NCI-H526 treated with DMSO at 0.1 percent for 48 hours (cell line): Measurements from ENCODE around the gene C16orf89.

ENCODE experiments used
- DNase-seq: peaks from one replicate; lab custom pipeline; 2025; lab: John Stamatoyannopoulos, UW

The C16orf89 gene

DNA sequence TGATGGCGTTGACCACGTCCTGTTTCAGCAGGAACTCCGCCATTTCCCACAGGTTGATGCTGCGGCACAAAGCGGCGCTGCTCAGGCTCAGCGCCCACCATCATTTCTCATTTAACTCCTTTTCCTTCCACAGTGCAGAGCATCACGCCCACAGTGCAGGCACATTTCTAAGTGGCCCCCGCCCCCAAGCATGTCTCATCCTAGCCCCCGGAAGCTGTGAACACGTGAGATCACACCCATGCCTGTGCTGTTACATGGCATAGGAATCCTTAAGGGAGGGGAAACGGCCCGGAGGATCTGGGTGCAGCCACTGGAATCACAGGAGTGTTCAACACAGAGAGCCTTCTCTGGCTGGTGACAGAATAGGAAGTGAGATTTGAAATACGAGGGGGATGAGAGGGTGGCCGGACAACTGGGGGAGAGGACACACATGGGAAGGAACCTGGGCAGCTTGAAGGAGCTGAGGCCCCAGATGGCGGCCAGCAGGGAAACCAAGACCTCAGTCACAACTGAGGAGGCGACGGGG, 36.7 kb downstream of the C16orf89 start:
- DNase-seq = no peak

DNA sequence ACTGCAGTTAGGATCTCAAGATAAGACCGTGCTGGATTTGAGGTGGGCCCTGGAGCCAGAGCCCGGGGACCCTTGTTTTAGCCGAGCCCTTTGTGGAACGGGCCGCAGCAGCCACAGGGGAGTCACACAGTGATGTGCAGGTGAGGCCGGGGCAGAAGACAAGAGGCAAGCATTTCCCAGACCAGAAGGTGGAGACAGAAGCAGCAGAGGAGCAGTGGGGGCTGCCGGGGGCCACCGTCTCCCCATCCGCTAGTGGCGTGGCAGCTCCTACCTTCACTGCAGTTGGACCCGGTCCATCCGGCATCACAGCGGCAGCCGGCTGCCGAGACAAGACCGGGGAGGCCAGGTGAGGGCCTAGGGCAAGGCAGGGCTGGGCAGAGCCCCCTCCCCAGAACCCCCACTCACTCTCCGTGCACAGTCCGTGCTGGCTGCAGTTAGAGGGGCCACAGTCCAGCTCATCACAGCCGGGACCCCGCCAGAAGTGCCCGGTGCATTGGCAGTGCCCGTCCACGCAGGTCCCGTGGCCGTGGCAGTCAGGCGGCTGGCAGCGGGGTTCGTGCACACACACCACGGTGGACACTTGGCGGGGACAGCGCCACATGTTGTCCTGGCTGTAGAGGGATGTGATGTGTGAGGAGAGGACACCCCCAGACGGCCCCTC, 38.1 kb downstream of the C16orf89 start:
- DNase-seq = no peak

DNA sequence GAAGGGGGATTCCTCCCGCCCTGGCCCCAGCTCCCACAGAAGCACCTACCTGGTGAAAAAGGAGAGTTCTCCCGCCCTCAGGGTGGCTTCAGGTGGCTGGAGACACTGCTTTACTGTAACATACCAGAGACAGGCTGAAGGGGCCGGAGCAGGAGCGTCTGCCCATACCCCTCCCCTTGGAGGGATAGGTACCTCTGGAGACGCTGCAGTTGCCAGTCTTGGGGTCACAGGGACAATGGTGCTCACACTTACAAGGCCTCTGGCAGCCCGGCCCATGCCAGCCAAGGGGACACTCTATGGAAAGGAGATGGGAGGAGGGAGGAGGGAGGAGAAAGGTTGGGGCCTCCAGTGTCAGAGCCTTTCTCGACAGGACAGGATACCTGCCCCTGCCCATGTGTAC, 38.7 kb downstream of the C16orf89 start:
- DNase-seq = no peak

DNA sequence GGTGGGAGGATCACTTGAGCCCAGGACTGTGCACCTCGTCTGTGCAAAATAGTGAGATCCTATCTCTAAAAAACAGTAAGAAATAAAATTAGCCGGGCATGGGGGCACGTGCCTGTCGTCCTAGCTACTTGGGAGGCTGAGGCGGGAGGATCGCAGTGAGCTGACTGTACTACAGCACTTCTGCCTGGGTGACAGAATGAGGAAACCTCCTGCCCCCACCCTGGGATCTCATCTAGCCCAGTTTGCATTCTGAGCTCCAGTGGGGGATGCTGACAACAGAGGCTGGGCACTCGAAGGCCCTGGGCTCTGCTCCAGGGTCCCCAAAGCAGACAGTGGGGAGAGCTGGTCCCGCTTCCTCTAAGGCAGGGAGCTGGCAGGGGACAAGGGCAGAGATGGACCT, 39.1 kb downstream of the C16orf89 start:
- no peak for DNase-seq

DNA sequence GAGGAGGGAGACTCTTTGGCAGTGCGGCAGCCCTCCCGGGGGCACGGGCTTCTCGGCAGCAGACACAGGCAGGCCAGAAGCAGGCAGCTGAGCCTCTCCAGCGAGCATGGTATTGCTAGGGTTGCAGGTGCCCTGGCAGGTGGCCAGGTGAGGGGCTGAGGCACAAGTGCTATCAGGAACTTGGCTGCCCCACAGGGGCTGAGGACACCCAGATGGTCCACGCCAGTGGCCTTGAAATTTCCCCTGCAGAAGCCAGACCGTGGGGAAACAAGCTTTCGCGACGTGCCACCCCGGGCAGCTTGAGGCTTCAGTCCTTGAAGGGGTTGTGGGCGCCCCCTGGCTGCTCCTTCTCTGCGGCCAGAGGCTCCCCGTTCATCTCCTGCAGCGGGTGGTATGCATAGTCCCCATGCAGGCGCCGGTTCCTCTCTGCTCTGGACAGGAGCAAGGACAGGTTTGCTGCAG, 40.6 kb downstream of the C16orf89 start:
- peak; percentile 30 for DNase-seq

DNA sequence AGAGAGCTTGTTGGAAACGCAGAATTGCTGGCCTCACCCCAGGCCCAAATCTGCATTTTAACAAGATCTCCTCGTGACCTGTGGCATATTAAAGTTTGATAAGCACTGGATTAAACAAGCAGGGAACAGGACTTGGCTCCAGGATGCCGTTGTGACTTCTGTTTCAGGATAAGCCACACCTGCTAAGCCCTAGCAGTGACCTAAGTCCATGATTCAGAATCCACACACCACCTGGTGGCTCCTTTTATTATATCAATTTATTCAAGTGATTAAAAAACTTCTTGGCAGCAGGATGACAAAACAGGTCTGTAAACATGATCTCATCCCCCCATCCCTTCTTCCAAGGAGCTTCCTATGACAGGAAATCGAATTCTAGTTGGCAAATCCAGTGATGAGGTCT, 41.1 kb downstream of the C16orf89 start:
- no peak for DNase-seq

DNA sequence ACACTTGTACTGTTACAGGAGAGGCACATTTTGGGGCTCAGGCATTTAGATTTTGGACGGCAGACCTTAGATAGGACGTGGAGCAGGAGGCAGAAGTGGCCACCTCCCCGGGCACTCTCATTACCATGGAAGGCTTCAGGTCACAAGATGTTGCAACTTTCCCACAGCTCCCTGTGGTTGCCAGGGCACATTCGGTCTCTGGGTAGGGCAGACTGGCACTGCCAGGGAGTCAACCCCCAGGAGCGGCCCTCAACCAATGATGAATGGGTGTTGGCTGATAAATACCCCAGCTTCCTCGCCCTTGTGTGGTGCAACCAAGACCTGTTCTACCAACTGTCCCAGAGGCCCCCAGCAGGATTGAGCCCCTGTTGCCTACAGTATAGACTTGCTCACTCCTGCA, 43.2 kb downstream of the C16orf89 start:
- DNase-seq = no peak

DNA sequence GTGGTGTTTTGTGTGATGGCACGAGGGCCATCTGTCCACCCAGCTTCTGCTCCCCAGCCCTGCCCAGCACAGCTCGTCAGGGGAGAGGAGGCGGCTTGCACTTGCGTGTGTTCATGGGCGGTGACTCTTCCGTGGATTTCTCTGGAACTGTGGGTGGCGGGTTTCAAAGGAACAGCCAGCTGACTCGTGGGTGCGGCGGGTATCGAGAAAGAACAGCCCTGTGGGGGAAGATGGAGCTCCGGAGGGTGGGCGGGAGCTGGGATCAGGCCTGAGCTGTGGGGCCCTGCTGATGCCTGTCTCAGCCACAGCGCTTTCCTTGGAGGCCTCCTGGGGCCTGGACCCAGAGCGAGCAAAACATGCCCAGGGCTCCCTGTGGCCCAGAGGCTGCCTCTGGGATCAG, 45.2 kb downstream of the C16orf89 start:
- no peak for DNase-seq

DNA sequence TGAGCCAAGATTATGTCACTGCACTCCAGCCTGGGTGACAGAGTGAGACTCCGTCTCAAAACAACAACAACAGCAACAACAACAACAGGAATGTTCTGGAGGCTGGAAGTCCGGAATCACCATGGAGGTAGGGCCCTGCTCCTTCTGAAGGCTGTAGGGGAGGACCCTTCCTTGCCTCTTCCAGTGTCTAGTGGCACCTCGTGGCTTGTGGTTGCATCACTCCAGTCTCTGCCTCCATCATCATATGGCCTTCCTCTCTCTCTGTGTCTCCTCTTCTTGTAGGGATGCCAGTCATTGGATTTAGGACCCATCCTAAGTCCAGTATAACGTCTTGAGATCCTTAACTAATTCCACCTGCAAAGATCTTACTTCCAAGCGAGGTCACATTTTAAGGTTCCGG, 46.0 kb downstream of the C16orf89 start:
- DNase-seq = no peak

DNA sequence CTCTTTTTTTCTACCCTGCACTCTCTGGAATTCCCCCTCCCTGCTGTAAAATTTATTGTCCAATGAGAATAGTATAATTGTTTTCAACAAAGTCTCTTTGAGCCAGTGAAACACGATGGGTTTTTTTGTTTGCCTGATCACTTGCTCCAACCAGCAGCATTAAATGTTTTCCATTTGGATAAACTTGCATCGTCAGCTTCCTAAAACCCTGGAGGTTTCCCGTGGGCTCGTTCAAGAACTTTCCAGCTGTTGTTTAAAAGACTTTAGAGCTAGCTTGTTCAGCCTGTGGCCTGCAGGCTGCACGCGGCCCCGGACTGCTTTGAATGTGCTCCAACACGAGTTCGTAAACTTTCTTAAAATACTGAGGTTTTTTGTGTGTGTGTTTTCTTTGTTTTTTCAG, 47.0 kb downstream of the C16orf89 start:
- no peak for DNase-seq

DNA sequence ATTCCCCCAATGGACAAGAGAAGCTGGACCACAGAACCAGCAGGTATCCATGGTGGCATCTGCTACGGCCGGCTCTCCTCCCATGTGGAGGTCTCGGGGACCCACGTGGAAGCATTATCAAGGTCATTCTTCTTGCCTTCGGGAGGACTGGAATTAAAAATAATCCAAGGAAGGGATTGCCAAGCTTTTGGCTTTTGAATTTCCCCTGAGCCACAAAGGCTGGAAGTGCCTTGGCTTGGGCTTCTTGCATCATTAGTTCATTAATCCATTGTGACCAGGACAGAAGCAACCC, 48.1 kb downstream of the C16orf89 start:
- no peak for DNase-seq

DNA sequence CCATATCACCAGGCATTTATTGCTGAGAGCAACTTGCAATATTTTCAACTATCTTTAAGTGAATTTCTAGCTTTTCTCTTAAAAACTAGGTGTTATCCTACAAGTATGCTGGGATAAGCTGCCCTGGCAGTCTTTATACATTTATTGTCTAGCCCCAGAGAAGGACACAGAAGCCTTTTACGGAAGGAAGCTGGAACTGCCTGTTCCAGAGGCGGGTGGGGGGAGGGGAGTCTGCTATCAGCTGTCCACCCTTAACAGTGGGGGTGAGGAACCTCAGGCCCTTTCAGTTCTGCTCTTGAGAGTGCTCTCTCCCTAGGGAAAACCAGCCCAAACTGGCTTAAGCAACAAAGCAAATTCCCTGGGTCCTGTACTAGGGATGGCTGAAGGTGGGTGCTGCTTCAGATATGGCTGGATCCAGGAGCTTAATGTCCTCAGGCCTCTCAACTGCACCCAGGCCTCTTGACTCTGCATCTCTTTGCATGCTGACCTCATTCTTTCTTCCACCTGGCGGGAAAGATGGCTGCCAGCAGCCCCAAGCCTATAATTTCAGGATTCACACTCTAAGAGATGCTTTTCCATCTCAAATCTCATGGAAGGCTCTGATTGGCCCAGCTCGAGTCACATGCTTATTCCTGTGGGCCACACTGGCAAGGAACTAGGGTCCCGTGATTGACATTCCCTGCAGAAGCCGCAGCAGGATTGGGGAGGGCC, 48.6 kb downstream of the C16orf89 start:
- no peak for DNase-seq

DNA sequence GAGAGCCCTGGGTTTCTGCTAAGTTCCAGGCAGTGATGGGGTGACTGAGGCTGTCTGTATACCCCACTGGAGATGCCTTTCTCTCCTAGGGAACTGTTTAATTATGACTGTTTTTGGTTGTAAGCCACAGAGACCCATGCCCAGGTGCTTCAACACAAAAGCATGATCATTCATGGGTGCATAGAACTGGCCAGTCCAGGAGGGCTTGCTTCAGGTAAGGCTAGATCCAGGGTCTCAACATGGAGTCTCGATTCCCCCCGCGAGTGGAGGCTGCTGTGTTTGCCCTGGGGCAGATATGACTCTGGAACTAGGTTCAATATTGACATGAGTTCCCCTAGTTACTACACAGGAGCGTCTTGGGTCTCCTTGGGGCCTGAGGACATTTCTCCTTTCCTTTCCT, 49.9 kb downstream of the C16orf89 start:
- no peak for DNase-seq

DNA sequence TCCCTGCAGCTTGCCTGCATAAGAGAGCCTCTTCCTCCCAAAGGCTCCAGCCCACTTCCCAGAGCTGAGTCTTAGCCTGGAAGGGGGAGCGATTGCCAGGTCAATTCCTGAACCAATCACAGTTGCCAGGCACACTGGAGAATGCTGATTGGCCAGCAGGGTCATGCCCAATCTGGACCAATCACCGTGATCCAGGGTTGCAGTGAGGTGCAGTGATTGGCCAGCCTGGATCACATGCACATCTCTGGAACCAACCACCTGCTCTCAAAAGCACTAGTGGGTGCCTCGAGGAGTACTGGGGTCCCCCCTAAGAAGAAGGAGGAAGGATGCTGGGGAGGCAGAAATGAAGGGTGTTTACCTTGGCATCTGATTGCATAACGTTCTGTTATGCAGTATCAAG, 50.4 kb downstream of the C16orf89 start:
- DNase-seq = no peak

DNA sequence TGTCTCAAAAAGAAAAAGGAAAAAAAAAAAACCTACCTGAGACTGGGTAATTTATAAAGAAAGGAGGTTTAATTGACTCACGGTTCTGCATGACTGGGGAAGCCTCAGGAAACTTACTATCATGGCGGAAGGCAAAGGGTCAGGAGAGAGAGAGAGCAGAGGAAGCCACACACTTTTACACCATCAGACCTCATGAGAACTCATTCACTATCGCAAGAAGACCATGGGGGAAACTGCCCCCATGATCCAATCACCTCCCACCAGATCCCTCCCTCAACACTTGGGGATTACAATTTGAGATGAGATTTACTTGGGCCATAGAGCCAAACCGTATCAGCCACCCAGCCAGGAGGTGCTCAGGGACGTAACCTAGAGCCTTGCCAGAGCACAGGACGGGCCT, 52.9 kb downstream of the C16orf89 start:
- no peak for DNase-seq

DNA sequence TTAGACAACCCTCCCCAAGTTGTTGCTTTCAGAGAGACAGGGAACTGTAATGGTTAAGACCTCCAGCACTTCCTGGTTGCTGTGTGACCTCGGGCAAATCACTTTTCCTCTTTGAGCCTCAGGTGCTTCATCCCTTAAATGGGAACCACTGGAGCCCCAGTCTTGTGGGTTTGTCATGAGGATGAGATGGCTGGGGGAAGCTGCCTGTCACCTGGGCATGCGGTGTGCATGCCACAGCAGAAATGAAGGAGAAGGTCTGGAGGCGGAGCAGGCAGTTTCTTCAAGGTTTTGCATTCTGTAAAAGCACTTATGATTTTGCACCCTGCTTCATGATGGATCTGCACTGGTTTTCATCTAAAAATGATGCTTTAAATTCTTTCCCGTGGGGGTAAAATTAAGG, 54.1 kb downstream of the C16orf89 start:
- no peak for DNase-seq

DNA sequence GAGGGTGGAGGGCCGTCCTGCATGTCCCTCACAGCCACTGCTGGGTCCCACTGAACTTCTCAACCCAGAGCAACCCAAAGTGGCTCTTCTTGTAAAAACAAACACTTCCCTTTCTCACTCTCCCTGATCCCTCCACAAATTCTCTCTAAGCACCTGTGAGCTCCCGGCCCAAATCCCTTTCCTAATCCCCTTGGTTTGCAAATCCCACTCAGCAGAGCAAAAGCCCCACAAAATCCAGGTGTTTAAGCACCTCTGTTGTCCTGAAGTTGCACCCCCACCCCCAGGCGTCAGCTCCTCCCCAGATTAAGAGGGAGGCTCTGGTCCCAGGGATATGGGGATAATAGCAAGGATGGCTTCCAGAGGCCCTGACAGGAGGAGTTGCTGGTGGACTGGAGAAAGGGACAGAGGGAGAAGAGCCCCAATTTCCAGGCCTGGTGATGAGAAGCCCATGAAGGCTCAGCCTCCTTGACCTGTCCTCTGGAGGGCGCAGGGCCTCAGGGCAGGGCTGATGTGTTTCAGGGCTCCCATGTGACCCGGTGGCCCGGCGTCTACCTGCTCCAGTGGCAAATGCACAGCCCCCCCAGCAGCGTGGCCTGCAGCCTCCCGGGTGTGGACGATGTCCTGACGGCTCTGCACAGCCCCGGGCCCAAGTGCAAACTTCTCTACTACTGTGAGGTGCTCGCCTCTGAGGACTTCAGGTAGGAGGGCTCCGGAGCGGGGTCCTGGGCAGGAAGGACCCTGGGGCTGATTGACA, 55.0 kb downstream of the C16orf89 start:
- no peak for DNase-seq

DNA sequence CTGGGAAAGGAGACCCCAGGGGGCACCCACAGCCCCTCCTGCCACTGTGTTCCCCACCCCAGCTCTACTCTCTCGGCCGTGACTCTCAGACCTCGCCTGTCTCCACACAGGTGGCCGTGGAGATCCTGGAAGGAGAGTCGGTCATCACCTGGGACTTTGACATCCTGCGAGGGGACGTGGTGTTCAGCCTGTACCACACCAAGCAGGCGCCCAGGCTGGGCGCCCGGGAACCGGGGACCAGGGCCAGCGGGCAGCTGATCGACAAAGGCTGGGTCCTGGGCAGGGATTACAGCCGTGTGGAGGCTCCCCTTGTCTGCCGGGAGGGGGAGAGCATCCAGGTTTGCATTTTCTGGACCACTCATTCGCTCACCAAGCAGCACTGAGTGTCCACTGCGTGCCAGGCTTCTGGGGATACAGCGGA, 57.4 kb downstream of the C16orf89 start:
- no peak for DNase-seq

DNA sequence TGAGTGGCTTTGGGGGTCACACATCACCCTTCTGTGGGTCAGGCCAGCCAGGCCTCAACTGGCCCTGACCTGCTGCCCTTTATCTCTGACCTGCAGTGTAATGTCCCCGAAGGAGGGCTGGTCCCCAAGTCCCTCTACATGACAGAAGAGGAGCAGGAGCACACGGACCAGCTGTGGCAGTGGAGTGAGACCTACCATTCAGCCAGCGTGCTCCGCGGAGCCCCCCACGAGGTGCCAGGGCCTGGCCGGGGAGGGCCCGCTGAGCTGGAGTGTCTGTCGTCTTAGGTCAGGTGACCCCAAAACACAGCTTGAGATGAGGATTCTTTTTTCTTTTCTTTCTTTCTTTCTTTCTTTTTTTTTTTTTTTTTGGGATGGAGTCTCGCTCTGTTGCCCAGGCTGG, 58.5 kb downstream of the C16orf89 start:
- no peak for DNase-seq

DNA sequence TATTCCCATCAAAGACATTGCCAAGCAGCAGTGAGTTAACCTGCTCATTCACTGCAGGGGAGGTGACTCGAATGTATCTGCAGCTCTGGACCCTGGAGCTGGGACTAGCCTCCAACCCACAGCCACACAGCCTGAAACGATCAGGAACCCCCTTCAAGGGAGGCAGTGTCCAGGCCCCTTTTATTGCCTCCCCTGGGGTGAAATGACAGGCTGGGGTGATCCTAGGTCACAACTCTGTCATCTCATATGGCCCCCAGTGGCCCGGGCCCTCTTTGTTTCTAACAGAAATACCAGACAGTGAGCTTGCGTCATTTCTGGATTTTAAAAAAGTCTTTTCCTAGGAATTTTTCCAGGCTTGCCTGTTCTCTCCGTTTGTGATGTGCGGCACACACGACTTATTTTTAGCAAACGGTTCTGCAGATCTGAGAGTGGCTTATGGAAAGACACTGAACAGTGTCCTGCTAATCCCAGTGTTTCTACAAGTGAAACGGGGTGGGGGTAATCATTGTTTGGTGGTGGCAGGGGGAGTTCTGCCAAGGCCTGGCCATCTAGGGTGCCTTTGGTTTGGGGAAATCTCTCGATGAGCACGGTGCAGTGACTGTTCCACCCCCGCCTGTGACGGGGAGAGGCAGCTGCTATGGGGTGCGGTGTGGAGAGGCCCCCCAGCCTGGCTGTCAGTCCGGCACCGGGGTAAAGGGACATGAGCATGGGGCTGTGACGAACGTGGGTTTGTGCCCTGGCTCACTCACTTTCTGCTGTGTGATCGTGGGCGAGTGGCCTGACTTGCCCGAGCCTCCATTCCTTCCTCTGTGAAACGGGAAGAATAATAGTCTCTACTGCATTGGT, 59.2 kb downstream of the C16orf89 start:
- no peak for DNase-seq

DNA sequence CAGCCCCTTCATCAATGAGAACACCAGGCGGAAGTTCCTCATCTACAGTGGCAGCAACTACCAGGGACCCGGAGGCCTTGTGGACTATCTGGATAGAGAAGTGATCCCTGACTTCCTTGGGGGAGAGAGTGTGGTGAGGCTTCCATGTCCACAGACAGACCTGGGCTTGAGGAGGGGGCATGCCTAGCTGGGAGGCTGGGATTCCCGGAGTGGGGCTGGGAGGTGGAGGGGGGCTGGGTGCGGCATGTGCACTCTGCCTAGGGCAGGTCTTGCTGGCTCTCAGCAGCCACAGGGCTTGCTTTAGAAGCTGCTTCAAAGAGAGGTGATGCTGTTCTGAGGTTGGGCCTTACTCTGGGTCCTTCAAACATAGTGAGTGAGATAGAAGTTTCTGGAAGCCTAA, 59.8 kb downstream of the C16orf89 start:
- DNase-seq = no peak

DNA sequence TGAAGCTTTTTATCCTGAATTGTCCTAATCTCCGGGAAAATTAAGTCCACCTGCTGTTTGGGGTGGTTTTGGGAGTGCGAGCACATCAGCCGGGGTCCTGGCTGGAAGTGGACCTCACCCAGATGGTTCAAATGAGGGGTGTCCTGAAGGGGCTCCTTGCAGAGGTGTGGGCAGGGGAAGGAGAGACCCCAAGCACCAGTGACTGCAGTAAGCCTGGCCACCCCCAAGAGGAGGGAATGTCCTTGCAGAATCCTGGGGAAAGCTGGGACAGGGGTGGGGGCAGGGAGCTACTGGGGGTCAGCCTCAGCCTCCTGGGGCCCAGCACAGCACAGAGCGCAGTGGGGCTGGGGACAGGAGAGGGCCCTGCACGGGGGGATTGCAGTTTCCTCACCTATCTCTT, 61.4 kb downstream of the C16orf89 start:
- no peak for DNase-seq
